ENCODE data around the gene GCLM. TPM values are rescaled to one million over a fixed set of nuclear protein-coding genes. Genes with fewer than 3 reads are reported as not detected.
"Not testable (repeated sequence)": the region's sequence is repeated elsewhere in the genome, so short reads cannot be mapped to it uniquely, and the experiment has no call there.

Gene GCLM
- total and polyA plus RNA-seq, 2 of the 4 experiments (the other 2 are of a cell fraction) = 15.5 to 20.1 TPM

DNA sequence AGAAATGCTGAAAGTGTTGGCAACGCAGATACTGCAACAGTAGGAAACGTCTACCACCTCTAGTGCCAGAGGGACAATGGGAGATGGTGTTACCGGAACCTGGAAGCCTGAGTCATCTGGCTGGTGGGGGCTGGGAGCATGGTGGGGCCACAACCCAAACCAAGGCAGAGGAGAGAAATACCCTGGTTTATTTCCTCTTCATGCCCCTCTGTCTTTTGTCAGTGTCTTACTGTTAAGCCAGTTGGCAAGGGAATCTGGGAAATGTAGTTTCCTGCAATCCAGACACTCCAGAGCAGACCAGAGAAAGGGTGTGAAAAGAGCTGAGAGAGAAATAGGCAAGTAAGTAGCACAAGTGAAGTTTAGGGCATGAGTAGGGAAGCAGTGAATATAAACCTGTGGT lies 45.1 kb downstream of the GCLM start:
- Histone ChIP-seq H2BK5ac (ENCODE audit: low read depth, low read length, poor library complexity, severe bottlenecking) (no peak overlapping the region), H3K4me1 (ENCODE audit: control insufficient read depth, insufficient read depth, low read length) (no peaks in the 10 kb centered on the region), H3K36me3 (ENCODE audit: control insufficient read depth, insufficient read depth, low read length) (peaks cover 7% of the 10 kb centered on the region), H3K23ac (ENCODE audit: low read depth, low read length) (no peak overlapping the region), H3K9me3 (ENCODE audit: control insufficient read depth, insufficient read depth, low read length) (no peaks in the 10 kb centered on the region), H4K8ac (ENCODE audit: low read depth in 2 of 2, low read length in 2 of 2) (no peak overlapping the region), H3K27me3 (ENCODE audit: control insufficient read depth, insufficient read depth, low read length) (peaks cover 2% of the 10 kb centered on the region), H3K79me1 (ENCODE audit: low read depth in 1 of 2, low read length in 2 of 2) (no peaks in the 10 kb centered on the region), H3K14ac (replicated peaks; ENCODE audit: low read depth, low read length) (no peak overlapping the region), H4K20me1 (ENCODE audit: insufficient read depth, low read length) (no peaks in the 10 kb centered on the region), H3K4me3 (ENCODE audit: insufficient read depth, low read depth, low read length) (no peak overlapping the region), H2AK9ac (replicated peaks; ENCODE audit: low read depth, low read length, poor library complexity) (no peak overlapping the region), H3K18ac (ENCODE audit: low read depth, low read length) (no peak overlapping the region), H2BK20ac (ENCODE audit: low read depth, low read length) (no peak overlapping the region), H3K4me2 (ENCODE audit: low read depth, low read length) (no peak overlapping the region), H3K27ac (ENCODE audit: insufficient read depth, low read length) (no peak overlapping the region), H2AK5ac (ENCODE audit: low read depth, low read length) (no peak overlapping the region), H3K9me1 (ENCODE audit: insufficient read depth, low read length) (no peaks in the 10 kb centered on the region), H3K9ac (ENCODE audit: low read depth, low read length) (no peak overlapping the region), H3K56ac (ENCODE audit: extremely low read depth, insufficient read depth, low read length) (no peak overlapping the region), H2AFZ (replicated peaks; ENCODE audit: low read length, poor library complexity) (no peak overlapping the region), H4K5ac (ENCODE audit: low read depth, low read length) (no peak overlapping the region), H2BK15ac (ENCODE audit: low read depth, low read length) (no peak overlapping the region), H2BK120ac (ENCODE audit: low read depth, low read length) (no peak overlapping the region), H4K91ac (ENCODE audit: insufficient read depth, low read depth, low read length) (no peak overlapping the region), H3K4ac (ENCODE audit: low read depth, low read length) (no peak overlapping the region)
- dilution Hi-C loops (cut with HindIII; ENCODE audit: low sequenced_read_pairs, unreplicated experiment) = no loop called here
- in situ Hi-C loops (cut with MboI; ENCODE audit: low sequenced_read_pairs) = loop anchor here (25.0 kb wide), 1 partner anchor 852 kb away; no protein-coding TSS in a partner anchor
- ChIA-PET CTCF (no interaction called here), POLR2A (ENCODE audit: unreplicated experiment) (no interaction called here)
- 80% methylated on average over 1 of the region's 3 CpGs; no CpG with 5 or more reads in 1 of the 2 experiments for WGBS, 2 experiments (ENCODE audit: extremely low coverage in 2 of 2, insufficient read length in 1 of 2)
- ATAC-seq (ENCODE audit: low read depth) = no peak
- BruUV-seq (replicated peaks) = no TSS peak
- intact Hi-C loops (cut with micrococcal nuclease) = no loop called here
- no peak for DNase-seq
- TF ChIP-seq MAFK (IDR thresholded peaks at IDR 0.05; ENCODE audit: low read depth, low read length) = no peak

DNA sequence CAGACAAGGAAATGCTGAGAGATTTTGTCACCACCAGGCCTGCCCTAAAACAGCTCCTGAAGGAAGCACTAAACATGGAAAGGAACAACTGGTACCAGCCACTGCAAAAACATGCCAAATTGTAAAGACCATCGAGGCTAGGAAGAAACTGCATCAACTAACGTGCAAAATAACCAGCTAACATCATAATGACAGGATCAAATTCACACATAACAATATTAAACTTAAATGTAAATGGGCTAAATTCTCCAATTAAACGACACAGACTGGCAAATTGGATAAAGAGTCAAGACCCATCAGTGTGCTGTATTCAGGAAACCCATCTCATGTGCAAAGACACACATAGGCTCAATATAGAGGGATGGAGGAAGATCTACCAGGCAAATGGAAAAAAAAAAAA lies 51.6 kb downstream of the GCLM start:
- H3K4me3 ChIP-seq (ENCODE audit: insufficient read depth, low read depth, low read length); H3K36me3 ChIP-seq (ENCODE audit: control insufficient read depth, insufficient read depth, low read length); H4K20me1 ChIP-seq (ENCODE audit: insufficient read depth, low read length); H3K4me1 ChIP-seq (ENCODE audit: control insufficient read depth, insufficient read depth, low read length); H4K5ac ChIP-seq (ENCODE audit: low read depth, low read length); H3K9me3 ChIP-seq (ENCODE audit: control insufficient read depth, insufficient read depth, low read length); H2BK20ac ChIP-seq (ENCODE audit: low read depth, low read length); DNase-seq; H2BK15ac ChIP-seq (ENCODE audit: low read depth, low read length); H2AK5ac ChIP-seq (ENCODE audit: low read depth, low read length); H3K27me3 ChIP-seq (ENCODE audit: control insufficient read depth, insufficient read depth, low read length); H4K91ac ChIP-seq (ENCODE audit: insufficient read depth, low read depth, low read length); H3K14ac ChIP-seq (replicated peaks; ENCODE audit: low read depth, low read length); H3K56ac ChIP-seq (ENCODE audit: extremely low read depth, insufficient read depth, low read length); H3K79me1 ChIP-seq (ENCODE audit: low read depth in 1 of 2, low read length in 2 of 2); POLR2A ChIA-PET (ENCODE audit: unreplicated experiment); H3K27ac ChIP-seq (ENCODE audit: insufficient read depth, low read length); BruUV-seq (replicated peaks); H3K9me1 ChIP-seq (ENCODE audit: insufficient read depth, low read length); H2AFZ ChIP-seq (replicated peaks; ENCODE audit: low read length, poor library complexity); intact Hi-C loops (cut with micrococcal nuclease); H2BK120ac ChIP-seq (ENCODE audit: low read depth, low read length); H3K4ac ChIP-seq (ENCODE audit: low read depth, low read length); H3K23ac ChIP-seq (ENCODE audit: low read depth, low read length); H3K18ac ChIP-seq (ENCODE audit: low read depth, low read length); CTCF ChIA-PET; H3K4me2 ChIP-seq (ENCODE audit: low read depth, low read length); H4K8ac ChIP-seq (ENCODE audit: low read depth in 2 of 2, low read length in 2 of 2); dilution Hi-C loops (cut with HindIII; ENCODE audit: low sequenced_read_pairs, unreplicated experiment); ATAC-seq (ENCODE audit: low read depth); H2BK5ac ChIP-seq (ENCODE audit: low read depth, low read length, poor library complexity, severe bottlenecking); H3K9ac ChIP-seq (ENCODE audit: low read depth, low read length); H2AK9ac ChIP-seq (replicated peaks; ENCODE audit: low read depth, low read length, poor library complexity): not testable (repeated sequence)
- WGBS, 2 experiments (ENCODE audit: extremely low coverage in 2 of 2, insufficient read length in 1 of 2) = no CpG with 5 or more reads among the region's 3 CpGs
- in situ Hi-C loops (cut with MboI; ENCODE audit: low sequenced_read_pairs) = loop anchor here (25.0 kb wide), 1 partner anchor 845 kb away; no protein-coding TSS in a partner anchor
